CD4-positive, alpha-beta T cell treated with Interleukin-2 at 100 ng/mL for 4 hours (primary cell): ENCODE data around the gene PTCD1.
"Not testable (repeated sequence)": the region's sequence is repeated elsewhere in the genome, so short reads cannot be mapped to it uniquely, and the experiment has no call there.

Experiments
- DNase-seq: peaks from one replicate; pipeline ENCODE4 v3.0.0-alpha.2; 2020; ENCODE audit warnings: low spot score

Gene PTCD1

DNA sequence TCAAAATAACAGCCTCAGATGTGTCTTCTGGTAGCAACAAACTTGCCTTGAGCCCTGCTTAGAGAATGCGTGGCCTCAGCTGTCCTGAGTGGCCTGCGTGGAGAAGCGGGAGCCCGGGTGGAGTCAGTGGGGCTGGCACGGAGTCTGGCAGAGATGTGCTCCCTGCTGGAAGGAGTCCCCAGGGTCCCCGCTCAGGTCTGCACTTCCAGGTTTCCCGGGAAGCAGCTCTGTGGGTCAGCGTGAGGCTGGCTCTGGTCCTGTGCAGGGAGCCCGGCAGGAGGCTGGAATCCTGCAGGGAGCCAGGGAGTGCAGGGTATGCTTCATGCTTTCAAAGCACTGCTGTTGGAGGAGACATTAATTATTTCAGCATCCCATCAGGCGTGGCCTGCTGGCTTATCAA lies 10.3 kb upstream of the PTCD1 start:
- DNase-seq = no peak

DNA sequence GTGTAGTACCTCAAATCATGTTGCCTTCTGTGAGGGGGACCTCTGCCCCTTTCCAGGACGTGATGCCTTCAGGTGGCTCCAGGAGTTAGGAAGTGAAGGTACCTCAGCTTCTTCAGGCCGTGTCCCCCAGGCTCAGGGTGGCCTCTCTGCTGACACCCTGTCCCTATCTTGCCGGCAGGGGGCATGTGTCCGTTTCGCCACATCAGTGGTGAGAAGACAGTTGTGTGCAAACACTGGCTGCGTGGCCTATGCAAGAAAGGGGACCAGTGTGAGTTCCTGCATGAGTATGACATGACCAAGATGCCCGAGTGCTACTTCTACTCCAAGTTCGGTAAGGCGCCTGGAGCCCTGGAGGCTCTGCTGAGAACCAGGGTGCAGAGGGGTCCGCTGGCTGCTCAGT lies 9.3 kb upstream of the PTCD1 start:
- no peak for DNase-seq

DNA sequence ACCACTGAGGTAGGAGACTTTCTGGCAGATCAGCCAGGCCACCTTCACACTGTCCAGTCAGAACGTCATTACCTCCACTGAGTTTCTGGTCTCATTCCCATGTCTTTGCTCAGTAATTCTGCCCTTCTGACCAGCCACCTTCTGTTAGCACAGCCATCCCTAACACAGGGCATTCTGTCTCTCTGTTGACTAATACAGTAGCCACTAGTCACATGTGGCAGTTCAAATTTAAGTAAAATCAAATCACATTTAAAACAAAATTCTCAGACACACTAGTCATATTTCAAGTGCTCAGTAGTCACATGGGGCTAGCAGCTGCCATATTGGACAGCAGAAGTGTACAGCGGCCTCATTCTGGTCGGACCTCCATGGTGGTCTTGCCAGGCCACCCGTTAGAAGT lies 7.5 kb upstream of the PTCD1 start:
- DNase-seq = no peak

- no peak for DNase-seq
These were observed 1.6 kb upstream of the PTCD1 start for GRCh38 chr7:99440195-99440594.

DNA sequence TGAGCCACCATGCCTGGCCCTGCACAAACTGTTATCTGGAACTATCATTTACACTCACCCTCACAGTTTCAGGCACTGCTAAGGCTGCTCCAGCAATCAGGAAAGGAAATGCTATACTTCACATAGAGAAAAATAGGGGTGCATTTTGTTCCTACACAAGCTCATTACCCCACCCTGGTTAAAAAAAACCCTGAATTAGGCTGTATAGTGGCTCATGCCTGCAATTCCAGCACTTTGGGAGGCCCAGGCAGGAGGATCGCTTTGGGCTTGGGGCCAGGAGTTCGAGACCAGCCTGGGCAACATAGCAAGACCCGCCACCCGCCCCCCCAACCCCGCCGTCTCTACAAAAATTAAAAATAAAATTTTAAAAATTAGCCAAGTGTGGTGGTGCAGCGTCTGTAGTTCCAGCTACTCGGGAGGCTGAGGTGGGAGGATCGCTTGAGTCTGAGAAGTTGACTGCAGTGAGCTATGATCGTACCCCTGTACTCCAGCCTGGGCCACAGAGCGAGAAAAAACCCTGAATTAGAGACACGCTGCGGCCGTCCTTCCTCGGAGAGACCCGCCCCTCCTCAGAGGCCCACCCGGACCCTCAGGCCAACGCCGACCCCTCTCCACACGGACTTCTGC lies 539 bp downstream of the PTCD1 start:
- DNase-seq = no peak

- DNase-seq = no peak
These were observed 5.4 kb downstream of the PTCD1 start for GRCh38 chr7:99433158-99433557.

DNA sequence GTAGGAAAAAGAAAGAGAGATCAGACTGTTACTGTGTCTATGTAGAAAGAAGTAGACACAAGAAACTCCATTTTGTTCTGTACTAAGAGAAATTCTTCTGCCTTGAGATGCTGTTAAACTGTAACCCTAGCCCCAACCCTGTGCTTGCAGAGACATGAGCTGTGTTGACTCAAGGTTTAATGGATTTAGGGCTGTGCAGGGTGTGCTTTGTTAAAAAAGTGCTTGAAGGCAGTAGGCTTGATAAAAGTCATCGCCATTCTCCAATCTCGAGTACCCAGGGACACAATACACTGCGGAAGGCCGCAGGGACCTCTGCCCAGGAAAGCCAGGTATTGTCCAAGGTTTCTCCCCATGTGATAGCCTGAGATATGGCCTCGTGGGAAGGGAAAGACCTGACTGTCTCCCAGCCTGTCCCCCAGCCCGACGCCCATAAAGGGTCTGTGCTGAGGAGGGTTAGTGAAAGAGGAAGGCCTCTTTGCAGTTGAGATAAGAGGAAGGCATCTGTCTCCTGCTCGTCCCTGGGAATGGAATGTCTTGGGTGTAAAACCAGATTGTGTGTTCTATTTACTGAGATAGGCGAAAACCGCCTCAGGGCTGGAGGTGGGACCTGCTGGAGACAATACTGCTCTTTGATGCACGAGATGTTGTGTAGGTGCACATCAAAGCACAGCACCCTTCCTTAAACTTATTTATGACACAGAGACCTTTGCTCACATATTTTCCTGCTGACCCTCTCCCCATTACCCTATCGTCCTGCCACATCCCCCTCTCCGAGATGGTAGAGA lies 6.7 kb downstream of the PTCD1 start:
- DNase-seq = not testable (repeated sequence)

DNA sequence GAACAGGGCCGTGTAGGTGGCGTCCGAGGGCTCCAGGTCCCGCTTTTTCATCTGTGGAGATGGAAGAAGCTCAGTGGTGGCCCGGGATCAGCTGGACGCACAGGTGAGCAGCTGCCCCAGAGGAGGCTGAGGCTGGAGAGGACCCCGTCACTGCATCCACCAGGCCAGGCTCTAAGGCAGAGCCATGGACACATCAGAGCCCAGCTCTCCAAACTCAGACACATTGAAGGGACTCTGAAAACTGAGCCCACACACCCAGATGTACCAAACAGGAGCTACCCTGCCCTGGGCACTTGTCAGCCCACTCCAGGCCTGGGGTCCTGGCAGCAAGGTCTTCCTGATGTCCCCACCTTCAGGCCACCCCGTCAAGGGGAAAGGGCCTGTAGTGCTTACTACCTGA lies 8.8 kb downstream of the PTCD1 start:
- no peak for DNase-seq

- DNase-seq = no peak
These were observed 9.5 kb downstream of the PTCD1 start for GRCh38 chr7:99428972-99429566.

DNA sequence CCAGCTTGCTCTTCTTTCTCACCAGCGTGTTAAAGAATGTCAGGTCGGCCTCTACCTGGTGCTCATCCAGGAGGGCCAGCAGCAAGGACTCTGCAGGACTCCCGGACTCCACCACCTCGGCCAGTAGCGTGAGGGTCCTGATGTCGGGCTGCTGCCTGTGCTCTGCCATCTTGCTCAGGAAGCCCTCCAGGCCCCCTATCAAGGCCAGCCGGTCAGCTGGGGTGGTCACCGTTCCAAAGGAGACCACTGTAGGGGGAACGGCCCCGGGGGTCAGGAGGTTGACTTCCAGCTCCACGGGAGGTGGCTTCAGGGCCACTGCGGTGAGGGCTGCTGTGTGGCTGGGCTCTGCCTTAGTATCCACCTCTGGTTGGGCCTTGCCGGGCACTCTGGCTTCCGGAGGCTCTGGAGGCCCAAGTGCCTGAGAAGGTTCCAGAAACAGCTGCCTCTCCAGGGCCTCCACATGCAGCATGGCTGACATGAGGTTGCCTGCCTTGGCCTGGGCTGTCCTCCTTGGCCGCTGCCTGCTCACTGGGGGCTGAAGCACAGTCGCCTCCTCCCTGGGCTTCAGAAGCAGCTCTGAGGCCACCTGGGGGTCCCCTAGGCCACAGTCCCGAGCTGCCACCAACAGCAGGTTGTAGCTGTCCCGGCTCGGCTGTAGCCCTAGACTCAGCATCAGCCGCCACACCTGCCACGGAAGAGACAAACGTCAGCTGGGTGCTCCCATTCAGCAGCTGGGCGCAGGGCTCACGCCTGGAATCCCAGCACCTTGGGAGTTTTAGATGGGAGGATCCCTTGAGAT lies 13.5 kb downstream of the PTCD1 start:
- no peak for DNase-seq

DNA sequence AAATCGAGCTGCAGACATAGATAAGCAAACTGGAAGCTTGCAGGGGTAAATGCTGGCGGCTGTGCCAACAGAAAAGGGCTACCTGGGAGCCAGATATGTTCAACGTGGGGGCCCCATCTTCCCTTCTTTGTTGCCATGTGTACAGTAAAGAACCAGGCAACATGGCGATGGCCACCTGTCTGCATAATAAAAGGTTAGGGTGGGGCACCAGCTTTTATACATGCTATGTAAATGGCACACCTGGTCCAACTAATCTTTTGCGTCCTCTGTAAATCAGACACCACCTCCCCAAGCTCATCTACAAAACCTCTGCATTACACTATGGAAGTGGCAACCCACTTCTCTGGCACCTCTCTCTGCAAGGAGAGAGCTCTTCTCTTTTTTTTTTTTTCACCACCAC lies 16.0 kb downstream of the PTCD1 start:
- no peak for DNase-seq

DNA sequence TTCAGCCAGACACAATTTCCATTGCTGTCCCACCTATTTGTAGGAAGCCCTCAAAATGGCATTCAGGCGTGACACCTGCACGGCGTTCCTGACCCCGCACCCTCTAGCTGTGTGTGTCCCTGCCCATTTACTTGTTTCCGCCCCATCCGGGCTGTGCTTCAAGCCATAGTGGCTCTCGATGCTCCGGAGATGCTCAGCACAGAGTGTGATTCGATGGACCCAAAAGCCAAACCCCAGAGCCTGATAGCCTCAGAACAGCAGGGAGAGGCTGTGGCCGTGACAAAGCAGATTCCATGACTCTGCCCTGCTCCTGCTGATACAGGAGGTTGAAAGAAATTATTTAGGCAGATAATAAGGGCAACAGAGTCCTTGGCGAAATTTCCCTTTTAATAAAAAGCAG lies 16.4 kb downstream of the PTCD1 start:
- DNase-seq = no peak

- no peak for DNase-seq
These were observed 17.6 kb downstream of the PTCD1 start for GRCh38 chr7:99420986-99421385.

GRCh38 chr7:99420213-99420612 lies 18.4 kb downstream of the PTCD1 start:
- no peak for DNase-seq

DNA sequence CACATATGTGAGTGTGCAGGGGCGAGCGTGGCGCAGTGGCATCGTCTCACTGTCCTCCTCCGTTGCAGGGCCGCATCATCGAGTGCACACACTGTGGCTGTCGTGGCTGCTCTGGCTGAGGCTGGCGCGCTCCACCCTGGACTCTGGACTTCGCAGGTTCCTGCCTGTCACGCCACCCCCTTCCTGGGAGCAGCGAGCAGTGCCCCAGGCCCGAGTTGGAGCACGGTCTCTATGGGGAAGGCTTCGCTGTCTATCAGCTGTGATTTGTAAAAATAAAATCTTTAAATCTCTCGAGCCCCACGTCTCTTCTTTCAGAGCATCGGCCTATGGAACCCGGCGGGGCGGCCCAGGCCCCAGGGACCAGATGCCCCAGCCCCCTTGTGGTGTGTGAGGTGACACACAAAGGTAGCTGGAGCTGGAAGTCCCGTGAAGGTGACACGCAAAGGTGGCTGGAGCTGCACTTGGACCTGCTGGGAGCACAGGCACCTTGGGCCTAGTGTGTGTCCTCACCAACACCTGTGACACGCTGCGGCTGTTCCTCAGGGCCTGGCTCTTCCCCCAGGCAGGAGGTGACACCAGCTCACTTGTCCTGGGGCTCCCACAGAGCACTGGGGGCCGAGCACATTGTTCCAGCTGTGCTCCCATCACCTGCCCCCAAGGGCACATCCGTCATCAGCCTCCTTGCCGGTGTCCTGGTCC lies 19.1 kb downstream of the PTCD1 start:
- no peak for DNase-seq

- no peak for DNase-seq
These were observed 20.3 kb downstream of the PTCD1 start for GRCh38 chr7:99418260-99418659.

GRCh38 chr7:99415513-99416127 lies 23.0 kb downstream of the PTCD1 start:
- DNase-seq = peak; percentile 26

DNA sequence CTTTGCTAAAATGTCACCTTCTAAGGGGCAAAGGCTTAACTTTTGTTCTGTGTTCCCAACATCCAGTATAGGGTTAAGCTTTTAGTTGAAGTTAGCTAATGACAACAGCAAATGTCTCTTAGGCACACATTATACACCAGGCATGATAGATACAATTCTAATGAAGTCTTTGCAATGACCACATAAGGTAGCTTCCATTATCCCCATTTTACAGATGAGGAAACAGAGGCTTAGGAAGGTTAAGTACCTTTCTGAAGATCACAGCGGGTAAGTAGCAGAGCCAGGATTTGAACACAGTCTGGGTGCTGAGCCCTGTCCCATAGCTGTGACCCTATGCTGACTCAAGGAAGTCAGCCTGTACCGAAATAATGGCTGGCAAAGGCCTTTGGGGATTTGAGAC lies 28.0 kb downstream of the PTCD1 start:
- no peak for DNase-seq

DNA sequence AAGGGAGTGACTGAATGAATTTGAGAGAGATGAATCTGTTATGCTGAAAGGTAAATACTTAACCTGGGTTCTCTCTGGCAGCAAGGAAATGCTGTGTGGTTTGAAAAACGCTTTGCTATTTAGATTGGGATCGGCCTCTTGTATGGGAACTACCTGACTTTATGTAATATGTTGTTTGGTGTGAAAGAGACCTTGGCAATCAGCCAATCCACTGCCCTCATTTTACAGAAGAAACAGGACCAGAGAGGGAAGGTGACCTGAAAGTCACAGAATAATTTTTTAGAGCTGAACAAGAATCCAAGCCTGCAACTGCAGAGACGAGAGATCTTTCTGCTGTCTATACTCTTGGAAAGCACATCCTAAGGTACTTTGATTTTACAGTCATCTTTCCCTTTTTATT lies 28.8 kb downstream of the PTCD1 start:
- no peak for DNase-seq

GRCh38 chr7:99409192-99409572 lies 29.4 kb downstream of the PTCD1 start:
- no peak for DNase-seq

GRCh38 chr7:99408379-99409191 lies 30.0 kb downstream of the PTCD1 start, which contains the start of the genes BUD31 and PDAP1:
Gene BUD31 (plus strand): TSS chr7:99408969. CDS start chr7:99411093, 2,124 bp downstream.
Gene PDAP1 (minus strand): TSS chr7:99408597. CDS start chr7:99408548, 49 bp downstream.
- DNase-seq = peak; percentile 98
